MM.1S (cell line): ENCODE results near the gene EFNA5.

Source experiments
- EZH2 ChIP-seq: fragments of 300-600 bp; sonication (generic); optimal IDR thresholded peaks from 2 replicates; pipeline ENCODE3; 2017; ENCODE audit warnings: low read depth, mild to moderate bottlenecking, antibody characterized with exemption, low read length, mixed read lengths
- TF ChIP-seq, protein P1 (sequence below): fragments of 300-600 bp; sonication (generic); IDR thresholded peaks from 2 replicates; pipeline ENCODE4 v1.5.1; 2016; ENCODE audit warnings: antibody characterized with exemption, low read length, mixed read lengths

DNA sequence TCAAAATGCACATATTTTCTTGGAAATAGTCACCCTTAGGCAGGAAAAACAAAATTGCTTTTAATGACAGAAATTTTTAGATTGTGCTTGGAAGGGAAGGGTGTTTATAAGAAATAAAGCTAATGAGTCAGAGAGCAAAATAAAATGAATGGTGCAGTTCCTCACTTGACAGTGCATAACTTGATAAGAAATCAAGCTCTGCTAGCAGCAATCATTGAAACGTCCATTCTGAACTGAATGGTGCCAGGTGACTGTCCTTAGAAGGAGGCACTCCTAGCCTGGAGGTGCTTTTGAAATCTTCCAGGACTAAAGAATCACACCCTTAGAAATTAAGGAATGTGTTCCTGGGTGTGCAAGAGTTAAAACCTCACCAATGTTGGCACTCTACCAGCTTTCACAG lies 202.5 kb downstream of the EFNA5 start:
- TF ChIP-seq, protein P1, sequence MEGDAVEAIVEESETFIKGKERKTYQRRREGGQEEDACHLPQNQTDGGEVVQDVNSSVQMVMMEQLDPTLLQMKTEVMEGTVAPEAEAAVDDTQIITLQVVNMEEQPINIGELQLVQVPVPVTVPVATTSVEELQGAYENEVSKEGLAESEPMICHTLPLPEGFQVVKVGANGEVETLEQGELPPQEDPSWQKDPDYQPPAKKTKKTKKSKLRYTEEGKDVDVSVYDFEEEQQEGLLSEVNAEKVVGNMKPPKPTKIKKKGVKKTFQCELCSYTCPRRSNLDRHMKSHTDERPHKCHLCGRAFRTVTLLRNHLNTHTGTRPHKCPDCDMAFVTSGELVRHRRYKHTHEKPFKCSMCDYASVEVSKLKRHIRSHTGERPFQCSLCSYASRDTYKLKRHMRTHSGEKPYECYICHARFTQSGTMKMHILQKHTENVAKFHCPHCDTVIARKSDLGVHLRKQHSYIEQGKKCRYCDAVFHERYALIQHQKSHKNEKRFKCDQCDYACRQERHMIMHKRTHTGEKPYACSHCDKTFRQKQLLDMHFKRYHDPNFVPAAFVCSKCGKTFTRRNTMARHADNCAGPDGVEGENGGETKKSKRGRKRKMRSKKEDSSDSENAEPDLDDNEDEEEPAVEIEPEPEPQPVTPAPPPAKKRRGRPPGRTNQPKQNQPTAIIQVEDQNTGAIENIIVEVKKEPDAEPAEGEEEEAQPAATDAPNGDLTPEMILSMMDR, result no peak
- TF ChIP-seq EZH2, result no peak
